A549 (cell line): Measurements from ENCODE around the gene CLMN. TPM values are rescaled to one million over a fixed set of nuclear protein-coding genes. Genes with fewer than 3 reads are reported as not detected.

Experiments used
- ATAC-seq, 2 experiments: fragments of 200-7000 bp in 1 of 2; fragments of >200 bp in 1 of 2; cut with Nextera tagmentation in 1 of 2; cut with Tn5 transposase in 1 of 2; 3 replicates each; pipeline versions ENCODE4 v1.8.0 to v1.9.1; 2018 to 2020; ENCODE audit warnings: mild to moderate bottlenecking in 1 of 2, moderate library complexity in 1 of 2
- CTCF ChIA-PET: fragments of 300-600 bp; sonication (Branson Sonifier 250); formaldehyde crosslinking; extraction: SDS; loops from one replicate; lab custom pipeline; 2021; ENCODE audit warnings: antibody characterized with exemption, inconsistent platforms; lab: Yijun Ruan, JAX
- POLR2A ChIA-PET: fragments of 350-600 bp; formaldehyde crosslinking; extraction: SDS; loops from one replicate; lab custom pipeline; 2021; ENCODE audit warnings: antibody characterized with exemption, inconsistent platforms; lab: Yijun Ruan, JAX
- DNase-seq, 2 experiments: peaks; one replicate each; pipeline versions ENCODE4 v3.0.0 to v3.0.0-alpha.2; 2011 to 2016; ENCODE audit warnings: low read depth in 1 of 2, low spot score in 1 of 2
- FAIRE-seq: peaks from 2 replicates; lab custom pipeline; 2011; peaks lifted over from hg19 to GRCh38; lab: Jason Lieb, UNC
- H3K27ac ChIP-seq, 2 experiments: fragments of >200 bp; sonication (Bioruptor Twin); formaldehyde crosslinking; 3 replicates each; pipeline ENCODE4 v1.5.1; 2016 to 2017
- H3K4me1 ChIP-seq: fragments of >200 bp; sonication (Bioruptor Twin); formaldehyde crosslinking; 3 replicates; pipeline ENCODE4 v1.6.1; 2016
- H3K4me2 ChIP-seq: fragments of >200 bp; sonication (Bioruptor Twin); formaldehyde crosslinking; 3 replicates; pipeline ENCODE4 v1.6.1; 2016
- H3K4me3 ChIP-seq: fragments of >200 bp; sonication (Bioruptor Twin); formaldehyde crosslinking; 3 replicates; pipeline ENCODE4 v1.5.1; 2016
- H3K9me3 ChIP-seq: fragments of >200 bp; sonication (Bioruptor Twin); formaldehyde crosslinking; 3 replicates; pipeline ENCODE4 v1.6.1; 2016
- ATOH8 ChIP-seq: fragments of 250-450 bp; sonication (Bioruptor Pico); IDR thresholded peaks from 2 replicates; pipeline ENCODE4 v1.5.0; 2020; ENCODE audit warnings: low read depth, mild to moderate bottlenecking, moderate library complexity
- BCL3 ChIP-seq: fragments of >200 bp; sonication (Bioruptor Twin); formaldehyde crosslinking; IDR thresholded peaks from 3 replicates; pipeline ENCODE4 v1.6.1; 2016
- CBX8 ChIP-seq: fragments of 200-600 bp; sonication (generic); IDR thresholded peaks from 2 replicates; pipeline ENCODE4 v1.6.1; 2016
- CEBPB ChIP-seq, 2 experiments: fragments of >200 bp in 1 of 2; sonication (Bioruptor Twin) in 1 of 2; formaldehyde crosslinking in 1 of 2; IDR thresholded peaks; 2 replicates each; pipeline ENCODE4 v1.6.1; 2012 to 2016
- CHD4 ChIP-seq: fragments of 200-600 bp; sonication (generic); IDR thresholded peaks from 2 replicates; pipeline ENCODE4 v1.6.1; 2016; ENCODE audit warnings: antibody characterized with exemption, mild to moderate bottlenecking, borderline replicate concordance
- ELK1 ChIP-seq: fragments of 150-350 bp; IDR thresholded peaks from 2 replicates; pipeline ENCODE4 v1.6.1; 2014; ENCODE audit warnings: low read depth, mild to moderate bottlenecking, low read length
- EP300 ChIP-seq, 2 experiments: fragments of >200 bp; sonication (Bioruptor Twin); formaldehyde crosslinking; IDR thresholded peaks; 2 replicates in 1 of 2; 3 replicates in 1 of 2; pipeline ENCODE4 v1.6.1; 2016 to 2017
- ESRRA ChIP-seq: fragments of 150-350 bp; IDR thresholded peaks from 2 replicates; pipeline ENCODE4 v1.6.1; 2014; ENCODE audit warnings: mild to moderate bottlenecking, low read length, borderline replicate concordance
- FOXS1 ChIP-seq: fragments of 250-450 bp; sonication (Bioruptor Pico); IDR thresholded peaks from 2 replicates; pipeline ENCODE4 v1.5.0; 2020; ENCODE audit warnings: mild to moderate bottlenecking, moderate library complexity
- HDAC2 ChIP-seq: fragments of 200-600 bp; sonication (generic); IDR thresholded peaks from 2 replicates; pipeline ENCODE4 v1.6.1; 2016
- HEYL ChIP-seq: fragments of 250-450 bp; sonication (Bioruptor Pico); IDR thresholded peaks from 2 replicates; pipeline ENCODE4 v1.8.0; 2021; ENCODE audit warnings: mild to moderate bottlenecking, moderate library complexity
- HOXA7 ChIP-seq: fragments of 250-450 bp; sonication (Bioruptor Pico); IDR thresholded peaks from 2 replicates; pipeline ENCODE4 v1.5.0; 2020; ENCODE audit warnings: mild to moderate bottlenecking, moderate library complexity
- HOXB5 ChIP-seq: fragments of 250-450 bp; sonication (Bioruptor Pico); IDR thresholded peaks from 2 replicates; pipeline ENCODE4 v1.5.0; 2020; ENCODE audit warnings: mild to moderate bottlenecking, moderate library complexity
- JUN ChIP-seq, 2 experiments: fragments of >200 bp; sonication (Bioruptor Twin); formaldehyde crosslinking; IDR thresholded peaks; 2 replicates in 1 of 2; 3 replicates in 1 of 2; pipeline ENCODE4 v1.6.1; 2016 to 2017
- KDM5A ChIP-seq: fragments of 200-600 bp; sonication (generic); IDR thresholded peaks from 2 replicates; pipeline ENCODE4 v1.6.1; 2016; ENCODE audit warnings: antibody characterized with exemption, mild to moderate bottlenecking
- MAFK ChIP-seq: fragments of 450-650 bp; IDR thresholded peaks from 2 replicates; pipeline ENCODE4 v1.6.1; 2014; ENCODE audit not compliant: partially characterized antibody
- MYC ChIP-seq: IDR thresholded peaks from 2 replicates; pipeline ENCODE4 v1.6.1; 2012; ENCODE audit warnings: mild to moderate bottlenecking, inconsistent platforms, low read length, improper control_type of control experiment, borderline replicate concordance
- PHF8 ChIP-seq: fragments of 200-600 bp; sonication (generic); IDR thresholded peaks from 2 replicates; pipeline ENCODE4 v1.6.1; 2016; ENCODE audit warnings: low read depth, mild to moderate bottlenecking, antibody characterized with exemption, moderate library complexity, borderline replicate concordance
- RAD21 ChIP-seq, 2 experiments: fragments of >200 bp in 1 of 2; sonication (Bioruptor Twin) in 1 of 2; formaldehyde crosslinking in 1 of 2; IDR thresholded peaks in 1 of 2; conservative IDR thresholded peaks in 1 of 2; 2 replicates in 1 of 2; 3 replicates in 1 of 2; pipeline ENCODE4 v1.6.1; 2012 to 2018; ENCODE audit warnings: inconsistent platforms in 1 of 2
- RFX5 ChIP-seq: fragments of 450-650 bp; IDR thresholded peaks from 2 replicates; pipeline ENCODE4 v1.7.1; 2014; ENCODE audit warnings: antibody characterized with exemption, mild to moderate bottlenecking, moderate library complexity
- RNF2 ChIP-seq: fragments of 200-600 bp; sonication (generic); IDR thresholded peaks from 2 replicates; pipeline ENCODE4 v1.6.1; 2016; ENCODE audit warnings: low read depth, mild to moderate bottlenecking, antibody characterized with exemption, moderate library complexity, borderline replicate concordance
- TP53 ChIP-seq: fragments of 250-450 bp; sonication (Bioruptor Pico); IDR thresholded peaks from 2 replicates; pipeline ENCODE4 v1.5.0; 2021; ENCODE audit warnings: mild to moderate bottlenecking, moderate library complexity
- ZSCAN20 ChIP-seq: fragments of 250-450 bp; sonication (Bioruptor Pico); IDR thresholded peaks from 2 replicates; pipeline ENCODE4 v1.8.0; 2022; ENCODE audit warnings: mild to moderate bottlenecking, moderate library complexity
- WGBS: methylation state at CpG from one replicate; pipeline ENCODE4 v1.1.6; 2017; ENCODE audit errors: missing lambda C conversion rate; 5-methylcytosine and 5-hydroxymethylcytosine counted together
- polyA plus RNA-seq, 4 experiments: library from polyadenylated mRNA; depleted of rRNA in 3 of 4; stranded (reverse); fragments of >200 nt; fragmentation: RNase III in 1 of 4; extraction: RNeasy Plus Mini Kit Qiagen cat#74134 plus additional on column Dnase treatment in 1 of 4; gene quantifications; 2 replicates in 3 of 4; 3 replicates in 1 of 4; pipeline ENCODE4 v1.2.3, GENCODE V29; 2011 to 2017
- TF ChIP-seq, protein P1 (sequence below): IDR thresholded peaks from 2 replicates; pipeline ENCODE4 v1.6.1; 2012
- TF ChIP-seq, protein P2 (sequence below): fragments of >200 bp; sonication (Bioruptor Twin); formaldehyde crosslinking; IDR thresholded peaks from 2 replicates; pipeline ENCODE4 v1.6.1; 2016
- TF ChIP-seq, protein P3 (sequence below): fragments of >200 bp; sonication (Bioruptor Twin); formaldehyde crosslinking; IDR thresholded peaks from 3 replicates; pipeline ENCODE4 v1.5.1; 2016

The CLMN gene
- polyA plus RNA-seq, 2 of the 4 experiments (the other 2 are of a cell fraction), result 2.9 to 10.6 TPM

DNA sequence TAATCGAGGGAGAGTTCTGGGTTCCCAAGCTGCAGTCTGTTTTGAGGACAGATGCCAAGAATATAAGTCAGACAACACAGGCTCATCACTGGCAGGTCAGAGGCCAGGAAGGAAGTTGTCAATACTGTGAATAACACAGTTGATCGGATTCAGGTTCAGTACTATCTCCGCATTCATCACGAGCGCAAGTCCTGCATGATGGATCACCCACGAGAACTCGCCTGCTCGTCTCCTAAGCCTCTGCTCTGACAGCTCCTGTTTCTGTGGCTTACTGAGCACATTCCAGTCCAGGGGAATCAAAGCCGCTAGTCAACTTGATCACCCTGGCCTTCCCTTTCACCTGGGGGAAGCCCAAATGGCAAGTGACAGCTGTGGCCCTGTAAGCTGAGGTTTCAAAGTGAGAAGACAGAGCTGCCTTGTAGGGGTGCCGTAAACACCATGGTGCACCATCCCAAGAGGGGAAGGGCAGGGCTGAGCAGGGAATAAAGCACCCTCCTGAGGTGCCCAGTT is 102.3 kb downstream of the CLMN start:
- FAIRE-seq (no peak), DNase-seq (no peak), ATAC-seq (no peak)
- ChIA-PET CTCF (interaction anchor here (1.2 kb wide), 1 partner anchor 22 kb away, joined by 3 read pairs; no protein-coding TSS in a partner anchor), POLR2A (no interaction called here)
- Histone ChIP-seq H3K4me3 (no peak overlapping the region), H3K9me3 (no peaks in the 10 kb centered on the region), H3K4me2 (no peak overlapping the region), H3K27ac (no peak overlapping the region), H3K4me1 (peaks cover 2% of the 10 kb centered on the region; the same call in 1 of the 3 replicates)
- WGBS, result 86% methylated on average over 8 of the region's 10 CpGs
- TF ChIP-seq BCL3 (no peak), HDAC2 (no peak), RAD21 (conservative IDR thresholded peaks at IDR 0.05 in 1 of 2, IDR thresholded peaks at IDR 0.05 in 1 of 2) (no peak), PHF8 (no peak), RFX5 (no peak), TP53 (CRISPR knock-in tag) (no peak), ZSCAN20 (no peak), KDM5A (no peak), RNF2 (no peak)

DNA sequence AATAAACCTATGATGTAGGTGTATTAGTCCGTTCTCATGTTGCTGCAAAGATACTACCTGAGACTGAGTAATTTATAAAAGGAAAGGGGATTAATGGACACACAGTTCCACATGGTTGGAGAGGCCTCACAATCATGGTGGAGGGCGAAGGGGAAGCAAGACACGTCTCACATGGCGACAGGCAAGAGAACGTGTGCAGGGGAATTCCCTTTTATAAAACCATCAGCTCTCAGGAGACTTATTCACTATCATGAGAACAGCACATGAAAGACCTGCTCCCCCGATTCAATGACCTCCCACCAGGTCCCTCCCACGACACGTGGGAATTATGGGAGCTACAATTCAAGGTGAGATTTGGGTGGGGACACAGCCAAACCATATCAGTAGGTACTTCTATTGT is 103.7 kb downstream of the CLMN start:
- FAIRE-seq, result no peak
- TF ChIP-seq ELK1 (no peak), CEBPB (IDR thresholded peaks at IDR 0.05) (no peak), FOXS1 (CRISPR knock-in tag) (no peak), HEYL (no peak), ESRRA (no peak), HOXA7 (no peak), HOXB5 (no peak), PHF8 (no peak), RFX5 (no peak), ATOH8 (CRISPR knock-in tag) (no peak), MYC (no peak)
- TF ChIP-seq, protein P1, sequence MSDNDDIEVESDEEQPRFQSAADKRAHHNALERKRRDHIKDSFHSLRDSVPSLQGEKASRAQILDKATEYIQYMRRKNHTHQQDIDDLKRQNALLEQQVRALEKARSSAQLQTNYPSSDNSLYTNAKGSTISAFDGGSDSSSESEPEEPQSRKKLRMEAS, result no peak
- TF ChIP-seq, protein P2, sequence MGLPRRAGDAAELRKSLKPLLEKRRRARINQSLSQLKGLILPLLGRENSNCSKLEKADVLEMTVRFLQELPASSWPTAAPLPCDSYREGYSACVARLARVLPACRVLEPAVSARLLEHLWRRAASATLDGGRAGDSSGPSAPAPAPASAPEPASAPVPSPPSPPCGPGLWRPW, result no peak

DNA sequence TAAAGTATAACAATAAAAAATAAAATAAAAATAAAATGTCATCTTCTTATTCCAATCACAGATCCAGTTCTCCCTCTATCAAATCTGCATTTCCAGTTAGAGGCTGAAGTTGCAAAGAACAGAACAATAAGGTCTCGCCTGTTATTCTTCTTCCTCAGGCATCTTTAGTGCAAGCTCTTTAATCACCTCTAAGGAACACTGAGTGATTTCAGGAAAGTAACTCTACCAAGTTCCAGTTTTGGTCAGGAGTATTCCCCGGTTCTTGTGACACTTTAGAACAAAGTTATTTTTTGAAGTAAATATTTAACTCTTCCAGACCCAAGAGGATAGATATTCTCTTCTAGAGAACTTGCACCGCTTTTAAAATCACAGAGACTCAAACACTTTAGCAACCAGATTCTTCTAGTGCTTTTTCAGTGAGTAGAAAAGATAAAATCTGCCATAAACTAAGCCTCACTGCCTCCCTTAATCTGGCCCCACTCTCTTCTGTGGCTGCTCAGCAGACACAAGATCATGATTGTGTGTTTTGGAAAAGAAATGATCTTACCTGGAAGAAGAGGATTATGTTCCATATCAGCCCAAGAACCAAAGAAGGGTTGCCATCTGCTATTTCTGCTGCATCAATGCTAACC is 104.5 kb downstream of the CLMN start:
- Histone ChIP-seq H3K4me1 (no peaks in the 10 kb centered on the region), H3K9me3 (no peaks in the 10 kb centered on the region), H3K4me3 (no peak overlapping the region), H3K27ac (no peak overlapping the region), H3K4me2 (no peak overlapping the region)
- FAIRE-seq, result no peak
- ChIA-PET CTCF (no interaction called here), POLR2A (no interaction called here)
- DNase-seq, result no peak
- 80% methylated on average over 3 of the region's 3 CpGs for WGBS
- ATAC-seq, result no peak
- TF ChIP-seq MAFK (no peak), EP300 (IDR thresholded peaks at IDR 0.05) (no peak), CBX8 (no peak), KDM5A (no peak), JUN (IDR thresholded peaks at IDR 0.05) (no peak), MYC (no peak), CHD4 (no peak)
- TF ChIP-seq, protein P3, sequence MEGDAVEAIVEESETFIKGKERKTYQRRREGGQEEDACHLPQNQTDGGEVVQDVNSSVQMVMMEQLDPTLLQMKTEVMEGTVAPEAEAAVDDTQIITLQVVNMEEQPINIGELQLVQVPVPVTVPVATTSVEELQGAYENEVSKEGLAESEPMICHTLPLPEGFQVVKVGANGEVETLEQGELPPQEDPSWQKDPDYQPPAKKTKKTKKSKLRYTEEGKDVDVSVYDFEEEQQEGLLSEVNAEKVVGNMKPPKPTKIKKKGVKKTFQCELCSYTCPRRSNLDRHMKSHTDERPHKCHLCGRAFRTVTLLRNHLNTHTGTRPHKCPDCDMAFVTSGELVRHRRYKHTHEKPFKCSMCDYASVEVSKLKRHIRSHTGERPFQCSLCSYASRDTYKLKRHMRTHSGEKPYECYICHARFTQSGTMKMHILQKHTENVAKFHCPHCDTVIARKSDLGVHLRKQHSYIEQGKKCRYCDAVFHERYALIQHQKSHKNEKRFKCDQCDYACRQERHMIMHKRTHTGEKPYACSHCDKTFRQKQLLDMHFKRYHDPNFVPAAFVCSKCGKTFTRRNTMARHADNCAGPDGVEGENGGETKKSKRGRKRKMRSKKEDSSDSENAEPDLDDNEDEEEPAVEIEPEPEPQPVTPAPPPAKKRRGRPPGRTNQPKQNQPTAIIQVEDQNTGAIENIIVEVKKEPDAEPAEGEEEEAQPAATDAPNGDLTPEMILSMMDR, result no peak

More for the DNA sequence above, 103.7 kb downstream of the CLMN start:
- no peak overlapping the region for H3K27ac ChIP-seq
- ChIA-PET POLR2A (no interaction called here), CTCF (no interaction called here)
- H3K4me3 ChIP-seq, result no peak overlapping the region
- H3K4me1 ChIP-seq, result no peaks in the 10 kb centered on the region
- no peak for ATAC-seq
- no peaks in the 10 kb centered on the region for H3K9me3 ChIP-seq
- WGBS, result 81% methylated on average over 8 of the region's 8 CpGs
- DNase-seq, result no peak
- no peak overlapping the region for H3K4me2 ChIP-seq
